Measurements from ENCODE around the gene CPED1. TPM values are rescaled to one million over a fixed set of nuclear protein-coding genes. Genes with fewer than 3 reads are reported as not detected.

CPED1 gene
- total RNA-seq, 1 experiment from 2014 or later: 0.13 TPM

- peaks cover 0 to 2% of the 10 kb centered on the region in 2 experiments; a peak in 1 of 4 replicates for H3K4me1 Mint-ChIP-seq
- no peak overlapping the region for H4K8ac ChIP-seq (replicated peaks; ENCODE audit: insufficient read length, low read depth, low read length)
Observed at GRCh38 chr7:121178452-121178851, 189.9 kb downstream of the CPED1 start.

More at GRCh38 chr7:121178452-121178851, 189.9 kb downstream of the CPED1 start:
- Histone ChIP-seq H3K4me1 (ENCODE audit: insufficient read depth, low read length) (no peaks in the 10 kb centered on the region), H3K23ac (ENCODE audit: insufficient read length, low read depth, low read length) (no peak overlapping the region), H2BK5ac (ENCODE audit: insufficient read length, low read length) (no peak overlapping the region), H3K79me2 (ENCODE audit: insufficient read depth, low read length) (no peaks in the 10 kb centered on the region), H3K14ac (ENCODE audit: insufficient read depth, low read length) (no peak overlapping the region), H4K20me1 (ENCODE audit: control insufficient read depth, insufficient read depth, insufficient read length) (no peaks in the 10 kb centered on the region), H3K9me3 (ENCODE audit: control insufficient read depth, low read depth, low read length) (no peaks in the 10 kb centered on the region), H3K4me2 (ENCODE audit: insufficient read depth, insufficient read length, low read length) (no peak overlapping the region), H4K91ac (ENCODE audit: insufficient read length, low read depth, low read length) (no peak overlapping the region), H2BK120ac (ENCODE audit: low read depth, low read length, poor library complexity, severe bottlenecking) (no peak overlapping the region), H3K79me1 (ENCODE audit: insufficient read depth, low read depth, low read length, poor library complexity, severe bottlenecking) (no peaks in the 10 kb centered on the region), H4K5ac (ENCODE audit: insufficient read length, low read depth, low read length) (no peak overlapping the region), H3K27me3 (ENCODE audit: insufficient read depth, low read length) (no peaks in the 10 kb centered on the region), H2BK15ac (ENCODE audit: low read depth, low read length) (no peak overlapping the region), H3K27ac (ENCODE audit: insufficient read length, low read depth, low read length) (no peak overlapping the region), H3K4ac (ENCODE audit: low read depth, low read length) (no peak overlapping the region), H2BK12ac (ENCODE audit: insufficient read length, low read depth, low read length) (no peak overlapping the region), H3K18ac (ENCODE audit: insufficient read length, low read depth, low read length) (no peak overlapping the region), H3T11ph (ENCODE audit: low read length) (no peak overlapping the region), H3K23me2 (ENCODE audit: insufficient read length, low read depth, low read length, poor library complexity, severe bottlenecking) (no peaks in the 10 kb centered on the region), H2AK5ac (ENCODE audit: insufficient read length, low read length) (no peak overlapping the region), H3K9ac (ENCODE audit: extremely low read depth, insufficient read length, low read length) (no peak overlapping the region), H2AFZ (ENCODE audit: low read length) (no peak overlapping the region), H3K56ac (ENCODE audit: insufficient read length, low read depth, low read length) (no peak overlapping the region), H2BK20ac (ENCODE audit: low read depth, low read length, poor library complexity, severe bottlenecking) (no peak overlapping the region)
- Mint-ChIP-seq H3K27ac (no peak overlapping the region), H3K4me3 (no peak overlapping the region), H3K36me3 (ENCODE audit: insufficient read depth in 1 of 3, low read depth in 3 of 3) (no peaks in the 10 kb centered on the region), H3K9me3 (no peaks in the 10 kb centered on the region), H3K27me3 (ENCODE audit: low read depth) (no peaks in the 10 kb centered on the region; the same call in 1 of the 2 replicates)
- no peak for DNase-seq
- whole genome bisulfite sequencing (ENCODE audit: extremely low coverage, insufficient read length, low lambda C conversion rate): no CpG with 5 or more reads among the region's 3 CpGs
- TF ChIP-seq, protein P1, sequence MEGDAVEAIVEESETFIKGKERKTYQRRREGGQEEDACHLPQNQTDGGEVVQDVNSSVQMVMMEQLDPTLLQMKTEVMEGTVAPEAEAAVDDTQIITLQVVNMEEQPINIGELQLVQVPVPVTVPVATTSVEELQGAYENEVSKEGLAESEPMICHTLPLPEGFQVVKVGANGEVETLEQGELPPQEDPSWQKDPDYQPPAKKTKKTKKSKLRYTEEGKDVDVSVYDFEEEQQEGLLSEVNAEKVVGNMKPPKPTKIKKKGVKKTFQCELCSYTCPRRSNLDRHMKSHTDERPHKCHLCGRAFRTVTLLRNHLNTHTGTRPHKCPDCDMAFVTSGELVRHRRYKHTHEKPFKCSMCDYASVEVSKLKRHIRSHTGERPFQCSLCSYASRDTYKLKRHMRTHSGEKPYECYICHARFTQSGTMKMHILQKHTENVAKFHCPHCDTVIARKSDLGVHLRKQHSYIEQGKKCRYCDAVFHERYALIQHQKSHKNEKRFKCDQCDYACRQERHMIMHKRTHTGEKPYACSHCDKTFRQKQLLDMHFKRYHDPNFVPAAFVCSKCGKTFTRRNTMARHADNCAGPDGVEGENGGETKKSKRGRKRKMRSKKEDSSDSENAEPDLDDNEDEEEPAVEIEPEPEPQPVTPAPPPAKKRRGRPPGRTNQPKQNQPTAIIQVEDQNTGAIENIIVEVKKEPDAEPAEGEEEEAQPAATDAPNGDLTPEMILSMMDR (conservative IDR thresholded peaks at IDR 0.05): no peak

All from H9 (cell line).